H1 (cell line): ENCODE results near the gene BMX. TPM values are rescaled to one million over a fixed set of nuclear protein-coding genes. Genes with fewer than 3 reads are reported as not detected.

Experiments
- CTCF ChIA-PET: fragments of 300-600 bp; sonication (Branson Sonifier 250); formaldehyde crosslinking; loops from one replicate; lab custom pipeline; 2021; ENCODE audit not compliant: partially characterized antibody; lab: Charles Lee
- POLR2A ChIA-PET: fragments of 300-600 bp; sonication (Branson Sonifier 250); formaldehyde crosslinking; loops from one replicate; lab custom pipeline; 2021; ENCODE audit warnings: inconsistent platforms; ENCODE audit not compliant: partially characterized antibody; lab: Charles Lee
- DNase-seq, 2 experiments: peaks; one replicate each; pipeline versions ENCODE4 v3.0.0 to v3.0.0-alpha.2; 2010 to 2022; ENCODE audit warnings: low spot score in 2 of 2, low read depth in 1 of 2, mixed read lengths in 1 of 2
- FAIRE-seq: peaks from 2 replicates; lab custom pipeline; 2011; peaks lifted over from hg19 to GRCh38; lab: Jason Lieb, UNC
- H2AFZ ChIP-seq: 2 replicates; pipeline ENCODE4 v1.8.1; 2012; ENCODE audit warnings: low read length, inconsistent platforms
- H2AK5ac ChIP-seq: 2 replicates; pipeline ENCODE4 v1.6.1; 2013; ENCODE audit warnings: low read depth, low read length
- H2BK120ac ChIP-seq: replicated peaks from 2 replicates; pipeline ENCODE3; 2013; ENCODE audit warnings: low read depth, low read length, inconsistent platforms
- H2BK12ac ChIP-seq: 2 replicates; pipeline ENCODE4 v1.6.1; 2013; ENCODE audit warnings: low read depth, low read length
- H2BK15ac ChIP-seq: 2 replicates; pipeline ENCODE4 v1.6.1; 2013; ENCODE audit warnings: low read length
- H2BK20ac ChIP-seq: 2 replicates; pipeline ENCODE4 v1.6.1; 2013; ENCODE audit warnings: low read length
- H2BK5ac ChIP-seq: 2 replicates; pipeline ENCODE4 v1.6.1; 2013; ENCODE audit warnings: low read depth, low read length
- H3K14ac ChIP-seq: 2 replicates; pipeline ENCODE4 v1.6.1; 2013; ENCODE audit warnings: inconsistent platforms; ENCODE audit not compliant: insufficient read length
- H3K18ac ChIP-seq: 2 replicates; pipeline ENCODE4 v1.6.1; 2013; ENCODE audit warnings: low read length; ENCODE audit errors: extremely low read depth
- H3K23ac ChIP-seq: 2 replicates; pipeline ENCODE4 v1.6.1; 2013; ENCODE audit warnings: inconsistent platforms; ENCODE audit not compliant: insufficient read length
- H3K23me2 ChIP-seq: 2 replicates; pipeline ENCODE4 v1.6.1; 2013; ENCODE audit warnings: low read depth, low read length
- H3K27ac ChIP-seq: 2 replicates; pipeline ENCODE4 v1.6.1; 2011; ENCODE audit warnings: low read depth, low read length, inconsistent platforms
- H3K27me3 ChIP-seq, 4 experiments: replicated peaks in 1 of 4; 1 replicate in 1 of 4; 2 replicates in 3 of 4; pipeline versions ENCODE4 v1.6.1 to v1.8.1; 2011 to 2013; ENCODE audit warnings: low read length in 3 of 4, mild to moderate bottlenecking in 3 of 4, inconsistent platforms in 2 of 4, mixed read lengths in 2 of 4, moderate library complexity in 1 of 4; ENCODE audit not compliant: control insufficient read depth in 3 of 4, insufficient read depth in 3 of 4; ENCODE audit errors: extremely low read depth in 1 of 4
- H3K36me3 ChIP-seq, 4 experiments: 2 replicates each; pipeline versions ENCODE4 v1.6.1 to v1.8.1; 2011 to 2013; ENCODE audit warnings: mild to moderate bottlenecking in 4 of 4, low read length in 3 of 4, moderate library complexity in 2 of 4, control low read depth in 1 of 4, inconsistent platforms in 1 of 4; ENCODE audit not compliant: insufficient read depth in 4 of 4, control insufficient read depth in 2 of 4
- H3K4ac ChIP-seq: replicated peaks from 2 replicates; pipeline ENCODE3; 2013; ENCODE audit warnings: low read length, low read depth, mixed read lengths, inconsistent platforms; ENCODE audit not compliant: insufficient read length
- H3K4me1 ChIP-seq, 4 experiments: replicated peaks in 1 of 4; 1 replicate in 1 of 4; 2 replicates in 3 of 4; pipeline versions ENCODE4 v1.6.1 to v1.8.1; 2011 to 2013; ENCODE audit warnings: low read length in 3 of 4, inconsistent platforms in 2 of 4, mixed read lengths in 1 of 4; ENCODE audit not compliant: insufficient read depth in 4 of 4, control insufficient read depth in 3 of 4
- H3K4me2 ChIP-seq, 2 experiments: 2 replicates each; pipeline versions ENCODE4 v1.6.1 to v1.8.1; 2011 to 2013; ENCODE audit warnings: low read depth in 2 of 2, low read length in 2 of 2, control low read depth in 1 of 2, inconsistent platforms in 1 of 2, mild to moderate bottlenecking in 1 of 2; ENCODE audit not compliant: insufficient read depth in 1 of 2
- H3K4me3 ChIP-seq, 4 experiments: fragments of 200-600, 300-600 bp in 1 of 4; sonication (generic), shearing (Covaris generic), sonication (Bioruptor Twin) in 1 of 4; 2 replicates each; pipeline versions ENCODE4 v1.5.1 to v1.8.1; 2011 to 2016; ENCODE audit warnings: low read length in 4 of 4, low read depth in 3 of 4, control low read depth in 2 of 4, inconsistent platforms in 2 of 4, mild to moderate bottlenecking in 2 of 4, mixed read lengths in 1 of 4, moderate library complexity in 1 of 4; ENCODE audit not compliant: insufficient read depth in 2 of 4; ENCODE audit errors: extremely low read depth in 1 of 4
- H3K56ac ChIP-seq: replicated peaks from 2 replicates; pipeline ENCODE3; 2013; ENCODE audit warnings: low read depth, mild to moderate bottlenecking, mixed read lengths, low read length, inconsistent platforms; ENCODE audit not compliant: insufficient read length
- H3K79me1 ChIP-seq: 2 replicates; pipeline ENCODE4 v1.6.1; 2013; ENCODE audit warnings: low read depth, low read length, control low read depth
- H3K79me2 ChIP-seq, 2 experiments: 2 replicates each; pipeline versions ENCODE4 v1.6.1 to v1.8.1; 2012 to 2013; ENCODE audit warnings: low read length in 2 of 2, mild to moderate bottlenecking in 2 of 2, inconsistent platforms in 1 of 2; ENCODE audit not compliant: insufficient read depth in 2 of 2, control insufficient read depth in 1 of 2
- H3K9ac ChIP-seq, 4 experiments: replicated peaks in 1 of 4; 1 replicate in 1 of 4; 2 replicates in 3 of 4; pipeline versions ENCODE4 v1.6.1 to v1.8.1; 2011 to 2013; ENCODE audit warnings: low read depth in 3 of 4, low read length in 3 of 4, control low read depth in 2 of 4, mild to moderate bottlenecking in 2 of 4, moderate library complexity in 2 of 4, inconsistent platforms in 1 of 4; ENCODE audit errors: extremely low read depth in 1 of 4
- H3K9me3 ChIP-seq, 2 experiments: 2 replicates each; pipeline versions ENCODE4 v1.6.1 to v1.8.1; 2012 to 2013; ENCODE audit warnings: mild to moderate bottlenecking in 2 of 2, moderate library complexity in 2 of 2, control low read depth in 1 of 2, inconsistent platforms in 1 of 2, low read depth in 1 of 2, low read length in 1 of 2, mixed read lengths in 1 of 2; ENCODE audit not compliant: insufficient read depth in 2 of 2
- H4K20me1 ChIP-seq, 2 experiments: replicated peaks in 1 of 2; 2 replicates each; pipeline versions ENCODE3 to v1.8.1; 2011 to 2013; ENCODE audit warnings: inconsistent platforms in 2 of 2, low read length in 2 of 2, mild to moderate bottlenecking in 1 of 2; ENCODE audit not compliant: insufficient read depth in 2 of 2, control insufficient read depth in 1 of 2
- H4K5ac ChIP-seq: 2 replicates; pipeline ENCODE4 v1.6.1; 2013; ENCODE audit warnings: low read length, low read depth, mixed read lengths, inconsistent platforms; ENCODE audit not compliant: insufficient read length
- H4K8ac ChIP-seq: 2 replicates; pipeline ENCODE4 v1.8.0; 2013; ENCODE audit warnings: mild to moderate bottlenecking, moderate library complexity, low read length, inconsistent platforms; ENCODE audit not compliant: insufficient read depth; ENCODE audit errors: extremely low read depth
- H4K91ac ChIP-seq: replicated peaks from 2 replicates; pipeline ENCODE3; 2013; ENCODE audit warnings: low read length, mixed read lengths, inconsistent platforms; ENCODE audit not compliant: insufficient read length
- BCL11A ChIP-seq, 2 experiments: IDR thresholded peaks; one replicate each; pipeline ENCODE4 v1.6.1; 2011; ENCODE audit warnings: low read depth in 2 of 2, low read length in 2 of 2, mild to moderate bottlenecking in 2 of 2
- CEBPB ChIP-seq: IDR thresholded peaks from 2 replicates; pipeline ENCODE4 v1.6.1; 2012; ENCODE audit warnings: low read depth, low read length
- JUN ChIP-seq: IDR thresholded peaks from 2 replicates; pipeline ENCODE4 v1.6.1; 2011; ENCODE audit warnings: low read depth, mild to moderate bottlenecking, improper control_type of control experiment, low read length
- PHF8 ChIP-seq: fragments of 200-600 bp; sonication (generic); conservative IDR thresholded peaks from 2 replicates; pipeline ENCODE4 v1.7.1; 2012; ENCODE audit warnings: low read depth, mild to moderate bottlenecking, inconsistent platforms, low read length, moderate library complexity
- RAD21 ChIP-seq, 2 experiments: IDR thresholded peaks in 1 of 2; conservative IDR thresholded peaks in 1 of 2; 2 replicates each; pipeline ENCODE4 v1.6.1; 2011; ENCODE audit warnings: low read depth in 2 of 2, low read length in 2 of 2, improper control_type of control experiment in 1 of 2, inconsistent platforms in 1 of 2, mild to moderate bottlenecking in 1 of 2, moderate library complexity in 1 of 2
- SUZ12 ChIP-seq: fragments of 200-600 bp; sonication (generic); IDR thresholded peaks from 2 replicates; pipeline ENCODE4 v1.6.1; 2012; ENCODE audit warnings: mild to moderate bottlenecking, inconsistent platforms, low read length, moderate library complexity, mixed read lengths
- WGBS, 2 experiments: shearing (Covaris generic) in 1 of 2; methylation state at CpG; one replicate each; pipeline versions ENCODE4 v1.1.6 to v1.1.7; 2013 to 2015; ENCODE audit warnings: low lambda C conversion rate in 2 of 2, mixed read lengths in 2 of 2, inconsistent platforms in 1 of 2, low coverage in 1 of 2, missing lambda C conversion rate in 1 of 2; ENCODE audit not compliant: insufficient replicate concordance in 2 of 2, insufficient coverage in 1 of 2, insufficient read length in 1 of 2; ENCODE audit errors: extremely low coverage in 1 of 2, missing lambda C conversion rate in 1 of 2; 5-methylcytosine and 5-hydroxymethylcytosine counted together
- polyA plus RNA-seq, 7 experiments: library from polyadenylated mRNA; depleted of rRNA in 3 of 7; stranded (reverse) in 5 of 7; unstranded in 2 of 7; fragments of >200 nt in 5 of 7; fragments of 200-250 nt in 2 of 7; gene quantifications; 1 replicate in 5 of 7; 2 replicates in 1 of 7; 4 replicates in 1 of 7; pipeline versions ENCODE4 v1.2.1 to v1.2.3, GENCODE V29; 2011 to 2013; ENCODE audit warnings: missing spikeins in 2 of 7, mixed read lengths in 2 of 7
- total RNA-seq: library from RNA; stranded (reverse); fragmentation: NEBNext Ultra II Directional; extraction: Animal tissue kit (Norgen Biotek cat#: 25700); gene quantifications from 2 replicates; pipeline ENCODE4 v1.2.1, GENCODE V29; 2021
- TF ChIP-seq, protein P1 (sequence below): IDR thresholded peaks from 2 replicates; pipeline ENCODE4 v1.6.1; 2012; ENCODE audit warnings: inconsistent platforms
- TF ChIP-seq, protein P2 (sequence below): IDR thresholded peaks from 2 replicates; pipeline ENCODE4 v1.6.1; 2012; ENCODE audit warnings: low read length, inconsistent platforms

Gene BMX
- total and polyA plus RNA-seq, 2 of the 8 experiments (the other 6 are each of a cell fraction or from before 2014, with no cell fraction given) = not detected

DNA sequence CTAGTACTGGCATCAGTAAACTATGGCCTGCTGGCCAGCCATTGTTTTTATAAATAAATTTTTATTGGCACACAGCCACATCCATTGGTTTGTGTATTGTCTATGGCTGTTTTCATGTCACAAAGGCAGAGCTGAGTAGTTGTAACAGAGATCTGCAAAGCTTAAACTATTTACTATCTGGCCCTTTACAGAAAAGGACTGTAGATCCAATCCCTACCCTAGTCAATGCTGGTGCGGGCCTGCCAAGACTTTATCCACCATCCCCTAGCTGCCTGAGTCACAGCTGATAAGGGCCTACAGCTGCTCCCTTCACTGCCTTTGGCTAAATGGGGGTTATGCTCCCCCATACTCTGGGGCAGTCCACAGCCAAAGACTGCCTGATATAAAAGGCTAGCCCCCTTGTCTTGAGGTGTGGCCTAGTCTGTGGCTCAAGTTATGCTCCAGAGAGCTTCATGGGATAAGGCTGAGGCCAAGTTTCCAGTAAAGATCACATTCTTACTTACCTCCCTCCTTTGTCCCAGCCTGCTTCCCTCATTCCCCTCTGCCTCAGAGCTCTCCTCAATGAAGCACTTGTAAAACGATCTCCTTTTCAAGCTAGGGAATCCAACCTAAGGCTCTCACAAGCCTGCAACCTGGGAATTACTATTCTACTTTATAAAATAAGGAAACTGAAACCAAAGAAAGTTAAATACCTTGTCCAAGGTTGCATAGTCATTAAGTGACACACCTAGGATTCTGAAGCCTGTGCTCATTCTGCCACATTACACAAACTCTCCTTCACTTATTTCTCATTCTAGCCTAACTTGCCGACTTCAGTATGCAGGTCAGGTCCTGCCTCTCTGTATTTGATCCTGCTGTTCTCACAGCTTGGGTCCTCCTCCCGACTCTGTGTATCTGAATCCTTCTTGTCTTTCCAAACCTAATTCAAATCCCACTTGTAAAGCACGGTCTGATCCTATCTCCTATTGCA, 79.5 kb downstream of the BMX start:
- 58% methylated on average over 5 of the region's 5 CpGs; no CpG with 5 or more reads in 1 of the 2 experiments for WGBS, 2 experiments
- Histone ChIP-seq H2BK15ac (no peak overlapping the region; the same call in 1 of the 2 replicates), H2AFZ (no peak overlapping the region; the same call in none of the 2 replicates), H3K4me3 (no peak overlapping the region), H3K23me2 (no peaks in the 10 kb centered on the region), H2BK5ac (no peak overlapping the region), H3K56ac (no peak overlapping the region), H4K20me1 (no peaks in the 10 kb centered on the region), H3K14ac (no peak overlapping the region), H3K79me2 (no peaks in the 10 kb centered on the region), H3K9ac (no peak overlapping the region), H2BK120ac (no peak overlapping the region), H3K4me2 (no peak overlapping the region), H2BK20ac (no peak overlapping the region), H3K27ac (no peak overlapping the region), H3K4me1 (peaks cover 0 to 2% (median 0%) of the 10 kb centered on the region in 4 experiments; a peak in 2 of 7 replicates), H2AK5ac (no peak overlapping the region), H2BK12ac (no peak overlapping the region), H4K8ac (no peak overlapping the region), H3K36me3 (no peaks in the 10 kb centered on the region), H3K4ac (no peak overlapping the region), H3K23ac (no peak overlapping the region), H4K91ac (no peak overlapping the region), H3K18ac (no peak overlapping the region), H3K27me3 (no peaks in the 10 kb centered on the region), H3K79me1 (no peaks in the 10 kb centered on the region), H3K9me3 (no peaks in the 10 kb centered on the region), H4K5ac (no peak overlapping the region)
- no peak for DNase-seq
- peak; percentile 82 for FAIRE-seq
- POLR2A ChIA-PET = no interaction called here
- CTCF ChIA-PET = interaction anchor here (1.3 to 1.7 kb wide), 4 partner anchors 10 to 33 kb away, joined by 3 to 4 read pairs (median 3); no protein-coding TSS in a partner anchor
- TF ChIP-seq RAD21 (IDR thresholded peaks at IDR 0.05 in 1 of 2, conservative IDR thresholded peaks at IDR 0.05 in 1 of 2; ENCODE audit: low read depth in 2 of 2, low read length in 2 of 2) = no peak
- TF ChIP-seq SUZ12 = no peak
- no peak for TF ChIP-seq PHF8
- TF ChIP-seq, protein P1, sequence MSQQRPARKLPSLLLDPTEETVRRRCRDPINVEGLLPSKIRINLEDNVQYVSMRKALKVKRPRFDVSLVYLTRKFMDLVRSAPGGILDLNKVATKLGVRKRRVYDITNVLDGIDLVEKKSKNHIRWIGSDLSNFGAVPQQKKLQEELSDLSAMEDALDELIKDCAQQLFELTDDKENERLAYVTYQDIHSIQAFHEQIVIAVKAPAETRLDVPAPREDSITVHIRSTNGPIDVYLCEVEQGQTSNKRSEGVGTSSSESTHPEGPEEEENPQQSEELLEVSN = no peak
- TF ChIP-seq, protein P2, sequence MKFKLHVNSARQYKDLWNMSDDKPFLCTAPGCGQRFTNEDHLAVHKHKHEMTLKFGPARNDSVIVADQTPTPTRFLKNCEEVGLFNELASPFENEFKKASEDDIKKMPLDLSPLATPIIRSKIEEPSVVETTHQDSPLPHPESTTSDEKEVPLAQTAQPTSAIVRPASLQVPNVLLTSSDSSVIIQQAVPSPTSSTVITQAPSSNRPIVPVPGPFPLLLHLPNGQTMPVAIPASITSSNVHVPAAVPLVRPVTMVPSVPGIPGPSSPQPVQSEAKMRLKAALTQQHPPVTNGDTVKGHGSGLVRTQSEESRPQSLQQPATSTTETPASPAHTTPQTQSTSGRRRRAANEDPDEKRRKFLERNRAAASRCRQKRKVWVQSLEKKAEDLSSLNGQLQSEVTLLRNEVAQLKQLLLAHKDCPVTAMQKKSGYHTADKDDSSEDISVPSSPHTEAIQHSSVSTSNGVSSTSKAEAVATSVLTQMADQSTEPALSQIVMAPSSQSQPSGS = no peak
- TF ChIP-seq BCL11A (IDR thresholded peaks at IDR 0.05; ENCODE audit: low read depth in 2 of 2, low read length in 2 of 2) = no peak
- no peak for TF ChIP-seq CEBPB
- TF ChIP-seq JUN = no peak
